Cerebellar nuclear complex (tissue), 1 donor: Measurements from ENCODE around the gene SLC30A5.
A peak's percentile ranks its signal among the peaks of the same experiment; 100 is the strongest.
"Not testable (repeated sequence)": the region's sequence is repeated elsewhere in the genome, so short reads cannot be mapped to it uniquely, and the experiment has no call there.

Experiments
- DNase-seq, 2 experiments: peaks; one replicate each; lab custom pipeline; 2025; lab: John Stamatoyannopoulos, UW

SLC30A5 gene

GRCh38 chr5:69093771-69094482 lies at the start of gene SLC30A5:
TSS of gene SLC30A5 (plus strand) at chr5:69094014. CDS start at chr5:69094256, 242 bp downstream.
- DNase-seq: peak; percentile 99

- not testable (repeated sequence) for DNase-seq
Measured at GRCh38 chr5:69045213-69045612, 48.6 kb upstream of the SLC30A5 start.

- no peak for DNase-seq
Measured at GRCh38 chr5:69046375-69046957, 47.3 kb upstream of the SLC30A5 start.

- DNase-seq: no peak
Measured at GRCh38 chr5:69048230-69048629, 45.6 kb upstream of the SLC30A5 start.

GRCh38 chr5:69049151-69049550 lies 44.7 kb upstream of the SLC30A5 start:
- DNase-seq: no peak

- no peak for DNase-seq
Measured at GRCh38 chr5:69049796-69050195, 44.0 kb upstream of the SLC30A5 start.

GRCh38 chr5:69050214-69050613 lies 43.6 kb upstream of the SLC30A5 start:
- no peak for DNase-seq

GRCh38 chr5:69052181-69052580 lies 41.6 kb upstream of the SLC30A5 start:
- no peak for DNase-seq

GRCh38 chr5:69074664-69075521 lies 18.9 kb upstream of the SLC30A5 start:
- no peak for DNase-seq

- DNase-seq: no peak
Measured at GRCh38 chr5:69075522-69076179, 18.2 kb upstream of the SLC30A5 start.

- DNase-seq: no peak
Measured at GRCh38 chr5:69078921-69079540, 14.8 kb upstream of the SLC30A5 start.

- DNase-seq: no peak
Measured at GRCh38 chr5:69079556-69079955, 14.3 kb upstream of the SLC30A5 start.

- DNase-seq: no peak
Measured at GRCh38 chr5:69083412-69083811, 10.4 kb upstream of the SLC30A5 start.

- no peak for DNase-seq
Measured at GRCh38 chr5:69084195-69084594, 9.6 kb upstream of the SLC30A5 start.

GRCh38 chr5:69084903-69085302 lies 8.9 kb upstream of the SLC30A5 start:
- no peak for DNase-seq

GRCh38 chr5:69086206-69086605 lies 7.6 kb upstream of the SLC30A5 start:
- no peak for DNase-seq

- not testable (repeated sequence) for DNase-seq
Measured at GRCh38 chr5:69088006-69088405, 5.8 kb upstream of the SLC30A5 start.

- no peak for DNase-seq
Measured at GRCh38 chr5:69090158-69090557, 3.7 kb upstream of the SLC30A5 start.

- no peak for DNase-seq
Measured at GRCh38 chr5:69091771-69092170, 2.0 kb upstream of the SLC30A5 start.

GRCh38 chr5:69092969-69093368 lies 845 bp upstream of the SLC30A5 start:
- DNase-seq: no peak

- no peak for DNase-seq
Measured at GRCh38 chr5:69099302-69099701, 5.5 kb downstream of the SLC30A5 start.

- DNase-seq: no peak
Measured at GRCh38 chr5:69103521-69103920, 9.7 kb downstream of the SLC30A5 start.
